GM21576 (cell line): ENCODE measurements around the gene SMIM36.
"Not testable (repeated sequence)": the region's sequence is repeated elsewhere in the genome, so short reads cannot be mapped to it uniquely, and the experiment has no call there.

Source experiments
- ATAC-seq: cut with Tn5 transposase; IDR thresholded peaks from one replicate; pipeline ENCODE4 v1.9.1; 2021; ENCODE audit warnings: mild to moderate bottlenecking, moderate library complexity; ENCODE audit not compliant: unreplicated experiment

Gene SMIM36

GRCh38 chr17:55510986-55511721 lies at the start of gene SMIM36:
TSS of gene SMIM36 (minus strand) at chr17:55511452.
- ATAC-seq: no peak

GRCh38 chr17:55555772-55556171 lies 44.5 kb upstream of the SMIM36 start:
- no peak for ATAC-seq

GRCh38 chr17:55549140-55549539 lies 37.9 kb upstream of the SMIM36 start:
- no peak for ATAC-seq

- ATAC-seq: no peak
Observed at GRCh38 chr17:55546991-55547664, 35.9 kb upstream of the SMIM36 start.

- ATAC-seq: no peak
Observed at GRCh38 chr17:55546481-55546880, 35.2 kb upstream of the SMIM36 start.

- ATAC-seq: no peak
Observed at GRCh38 chr17:55545806-55546205, 34.6 kb upstream of the SMIM36 start.

GRCh38 chr17:55543709-55544108 lies 32.5 kb upstream of the SMIM36 start:
- no peak for ATAC-seq

GRCh38 chr17:55540414-55541091 lies 29.3 kb upstream of the SMIM36 start:
- ATAC-seq: no peak

GRCh38 chr17:55536205-55536604 lies 25.0 kb upstream of the SMIM36 start:
- ATAC-seq: no peak

- ATAC-seq: no peak
Observed at GRCh38 chr17:55533608-55534007, 22.4 kb upstream of the SMIM36 start.

GRCh38 chr17:55532670-55533069 lies 21.4 kb upstream of the SMIM36 start:
- ATAC-seq: no peak

GRCh38 chr17:55531053-55531728 lies 19.9 kb upstream of the SMIM36 start:
- no peak for ATAC-seq

GRCh38 chr17:55530064-55530463 lies 18.8 kb upstream of the SMIM36 start:
- no peak for ATAC-seq

- ATAC-seq: no peak
Observed at GRCh38 chr17:55527540-55528118, 16.4 kb upstream of the SMIM36 start.

- no peak for ATAC-seq
Observed at GRCh38 chr17:55524440-55525220, 13.4 kb upstream of the SMIM36 start.

GRCh38 chr17:55523032-55523431 lies 11.8 kb upstream of the SMIM36 start:
- ATAC-seq: not testable (repeated sequence)

- ATAC-seq: no peak
Observed at GRCh38 chr17:55521186-55521585, 9.9 kb upstream of the SMIM36 start.

GRCh38 chr17:55520402-55520801 lies 9.2 kb upstream of the SMIM36 start:
- ATAC-seq: no peak

GRCh38 chr17:55518510-55518909 lies 7.3 kb upstream of the SMIM36 start:
- no peak for ATAC-seq

- ATAC-seq: no peak
Observed at GRCh38 chr17:55513885-55514590, 2.8 kb upstream of the SMIM36 start.
